Fibroblast of the aortic adventitia (primary cell): Measurements from ENCODE around the gene EFNA1. TPM values are rescaled to one million over a fixed set of nuclear protein-coding genes. Genes with fewer than 3 reads are reported as not detected.

Experiments used
- DNase-seq: peaks from one replicate; pipeline ENCODE4 v3.0.0-alpha.2; 2010; ENCODE audit warnings: low read depth
- H3K4me3 ChIP-seq: 2 replicates; pipeline ENCODE4 v1.5.1; 2011; ENCODE audit warnings: low read depth, mild to moderate bottlenecking, control low read depth, low read length, moderate library complexity
- total RNA-seq: library from RNA; depleted of rRNA; stranded (reverse); fragments of >200 nt; gene quantifications from 2 replicates; pipeline ENCODE4 v1.2.3, GENCODE V29; 2012; ENCODE audit warnings: low replicate concordance
- TF ChIP-seq, protein P1 (sequence below): IDR thresholded peaks from 2 replicates; pipeline ENCODE4 v1.5.1; 2011; ENCODE audit warnings: mild to moderate bottlenecking, low read length, control low read depth, inconsistent platforms; ENCODE audit not compliant: insufficient read depth

EFNA1 gene
- total RNA-seq, 1 donor = 0.54 TPM

DNA sequence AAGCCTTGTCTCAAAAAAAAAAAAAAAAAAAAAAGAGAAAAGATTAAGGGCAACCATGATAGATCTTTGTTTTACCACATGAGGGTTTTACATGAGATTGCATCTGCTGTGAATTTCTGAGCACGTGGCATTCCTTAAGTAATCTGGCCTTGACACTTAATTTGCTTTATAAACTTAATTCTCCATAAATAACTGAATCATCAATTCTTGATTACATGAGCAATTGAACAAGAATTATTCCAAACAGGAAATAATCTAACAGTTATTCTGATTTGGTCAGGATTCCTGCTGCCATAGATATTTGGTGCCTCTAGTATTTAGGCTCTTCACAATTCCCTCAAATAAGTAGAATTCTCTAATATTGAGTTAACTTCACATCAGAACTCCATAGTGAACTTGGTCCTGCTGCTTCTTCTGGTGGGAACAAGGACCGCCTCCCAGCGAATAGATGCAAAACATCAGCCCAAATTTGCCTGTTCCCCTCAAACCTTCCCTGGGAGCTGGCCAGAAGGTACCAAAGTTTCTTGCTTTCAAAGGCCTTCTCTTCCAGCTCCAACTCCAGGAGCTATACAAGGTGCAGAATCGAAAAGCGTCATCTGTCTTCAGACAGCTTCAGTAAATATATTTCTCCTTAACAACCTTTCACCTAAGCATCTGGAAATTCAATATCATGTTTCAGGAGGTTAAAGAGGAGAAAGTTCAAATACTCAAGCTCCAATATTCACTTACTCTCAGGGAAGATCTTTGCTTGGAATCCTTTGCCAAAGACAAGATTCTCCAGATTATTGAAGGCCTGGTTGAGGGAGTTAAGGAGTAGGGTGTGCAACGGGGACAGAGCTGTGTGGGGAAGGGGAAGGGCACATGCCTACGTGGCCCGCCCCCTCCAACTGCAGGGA, 44.4 kb downstream of the EFNA1 start:
- DNase-seq = no peak
- TF ChIP-seq, protein P1, sequence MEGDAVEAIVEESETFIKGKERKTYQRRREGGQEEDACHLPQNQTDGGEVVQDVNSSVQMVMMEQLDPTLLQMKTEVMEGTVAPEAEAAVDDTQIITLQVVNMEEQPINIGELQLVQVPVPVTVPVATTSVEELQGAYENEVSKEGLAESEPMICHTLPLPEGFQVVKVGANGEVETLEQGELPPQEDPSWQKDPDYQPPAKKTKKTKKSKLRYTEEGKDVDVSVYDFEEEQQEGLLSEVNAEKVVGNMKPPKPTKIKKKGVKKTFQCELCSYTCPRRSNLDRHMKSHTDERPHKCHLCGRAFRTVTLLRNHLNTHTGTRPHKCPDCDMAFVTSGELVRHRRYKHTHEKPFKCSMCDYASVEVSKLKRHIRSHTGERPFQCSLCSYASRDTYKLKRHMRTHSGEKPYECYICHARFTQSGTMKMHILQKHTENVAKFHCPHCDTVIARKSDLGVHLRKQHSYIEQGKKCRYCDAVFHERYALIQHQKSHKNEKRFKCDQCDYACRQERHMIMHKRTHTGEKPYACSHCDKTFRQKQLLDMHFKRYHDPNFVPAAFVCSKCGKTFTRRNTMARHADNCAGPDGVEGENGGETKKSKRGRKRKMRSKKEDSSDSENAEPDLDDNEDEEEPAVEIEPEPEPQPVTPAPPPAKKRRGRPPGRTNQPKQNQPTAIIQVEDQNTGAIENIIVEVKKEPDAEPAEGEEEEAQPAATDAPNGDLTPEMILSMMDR = no peak
- H3K4me3 ChIP-seq = peak overlapping the region; percentile 98

DNA sequence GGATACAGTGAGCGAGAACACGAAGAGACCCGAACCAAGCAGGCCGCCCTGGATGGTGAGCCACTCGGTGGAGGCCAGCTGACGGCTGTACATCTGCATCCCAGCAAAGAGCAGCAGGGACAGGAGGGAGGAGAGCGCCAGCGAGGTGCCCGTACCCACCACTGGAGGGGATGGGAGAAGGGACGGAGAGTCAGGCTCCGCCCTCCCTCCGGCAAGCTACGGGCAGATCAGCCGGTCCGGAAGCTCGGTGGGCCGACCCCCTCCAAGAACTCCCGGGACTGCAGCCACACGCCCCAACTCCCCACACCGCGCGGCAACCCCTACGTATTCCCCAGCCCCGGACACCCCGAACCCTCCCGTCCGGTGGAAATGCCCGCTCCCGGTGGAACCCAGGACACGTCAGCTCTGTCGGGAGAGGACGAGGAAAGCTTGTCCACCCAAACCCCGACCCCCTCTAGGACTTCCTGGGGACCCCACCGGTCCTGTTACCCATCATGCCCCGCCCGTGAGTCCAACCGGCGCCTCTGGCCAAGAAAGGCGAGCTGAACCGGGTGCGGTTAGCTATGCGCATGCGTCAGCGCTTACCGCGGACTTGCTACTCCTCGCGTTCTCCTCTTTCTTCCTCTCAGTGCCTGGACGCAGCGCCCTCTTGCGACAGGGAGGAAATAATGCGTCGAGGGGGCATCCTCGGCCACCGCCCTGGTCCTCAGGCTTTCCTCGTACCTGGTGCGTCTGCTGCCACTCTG, 45.2 kb downstream of the EFNA1 start, which contains the start of gene KRTCAP2:
KRTCAP2 (minus strand) TSS at position 573 of the 746 bp plus-strand sequence; CDS start at position 493, 80 bp downstream.
- H3K4me3 ChIP-seq = peak within 1 kb of the TSS; percentile 98
- peak; percentile 97 for DNase-seq
- TF ChIP-seq, protein P1 = peak; percentile 97

DNA sequence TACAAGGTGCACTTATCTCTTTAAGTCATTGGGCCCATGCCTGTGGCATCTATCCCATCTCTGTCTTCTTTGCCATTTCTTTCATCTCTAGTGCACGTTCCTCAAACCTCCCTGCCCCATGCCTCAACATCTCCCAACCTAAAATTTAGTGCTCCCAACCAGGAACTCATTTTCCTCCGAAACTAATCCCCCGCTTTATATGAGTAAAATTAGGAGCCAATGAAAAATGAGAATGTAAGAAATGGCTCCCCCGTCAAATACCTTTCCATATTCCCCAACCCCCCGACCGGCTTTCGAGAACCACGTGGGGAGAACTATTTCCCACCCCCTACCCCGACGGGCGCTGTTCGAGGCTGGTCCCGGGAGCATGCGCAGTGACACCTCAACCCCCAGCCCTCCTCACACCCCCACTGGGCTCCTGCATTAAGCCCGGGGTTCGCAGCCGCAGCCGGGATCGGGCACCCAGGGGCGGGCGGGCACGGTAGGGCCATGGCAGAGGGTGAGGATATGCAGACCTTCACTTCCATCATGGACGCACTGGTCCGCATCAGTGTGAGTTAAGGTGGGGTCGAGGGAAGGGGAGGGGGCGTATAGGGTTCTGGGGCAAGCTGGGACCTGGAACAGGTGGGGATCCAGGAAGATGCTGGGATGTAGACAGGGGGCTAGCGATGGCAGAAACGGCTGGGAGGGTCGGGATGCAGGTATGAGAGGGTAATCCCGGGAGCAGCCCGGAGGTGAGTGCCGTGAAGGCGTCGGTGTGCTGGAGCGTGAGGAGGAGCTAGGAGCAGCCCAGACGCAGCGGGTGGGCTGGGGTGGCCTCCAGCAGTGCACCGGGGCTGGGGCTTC, 46.0 kb downstream of the EFNA1 start, which contains the start of gene TRIM46:
TRIM46 (plus strand) TSS at position 372 of the 846 bp plus-strand sequence; CDS start at position 490, 118 bp downstream.
- DNase-seq = peak; percentile 54
- TF ChIP-seq, protein P1 = no peak
- H3K4me3 ChIP-seq = peak within 1 kb of the TSS; percentile 98

DNA sequence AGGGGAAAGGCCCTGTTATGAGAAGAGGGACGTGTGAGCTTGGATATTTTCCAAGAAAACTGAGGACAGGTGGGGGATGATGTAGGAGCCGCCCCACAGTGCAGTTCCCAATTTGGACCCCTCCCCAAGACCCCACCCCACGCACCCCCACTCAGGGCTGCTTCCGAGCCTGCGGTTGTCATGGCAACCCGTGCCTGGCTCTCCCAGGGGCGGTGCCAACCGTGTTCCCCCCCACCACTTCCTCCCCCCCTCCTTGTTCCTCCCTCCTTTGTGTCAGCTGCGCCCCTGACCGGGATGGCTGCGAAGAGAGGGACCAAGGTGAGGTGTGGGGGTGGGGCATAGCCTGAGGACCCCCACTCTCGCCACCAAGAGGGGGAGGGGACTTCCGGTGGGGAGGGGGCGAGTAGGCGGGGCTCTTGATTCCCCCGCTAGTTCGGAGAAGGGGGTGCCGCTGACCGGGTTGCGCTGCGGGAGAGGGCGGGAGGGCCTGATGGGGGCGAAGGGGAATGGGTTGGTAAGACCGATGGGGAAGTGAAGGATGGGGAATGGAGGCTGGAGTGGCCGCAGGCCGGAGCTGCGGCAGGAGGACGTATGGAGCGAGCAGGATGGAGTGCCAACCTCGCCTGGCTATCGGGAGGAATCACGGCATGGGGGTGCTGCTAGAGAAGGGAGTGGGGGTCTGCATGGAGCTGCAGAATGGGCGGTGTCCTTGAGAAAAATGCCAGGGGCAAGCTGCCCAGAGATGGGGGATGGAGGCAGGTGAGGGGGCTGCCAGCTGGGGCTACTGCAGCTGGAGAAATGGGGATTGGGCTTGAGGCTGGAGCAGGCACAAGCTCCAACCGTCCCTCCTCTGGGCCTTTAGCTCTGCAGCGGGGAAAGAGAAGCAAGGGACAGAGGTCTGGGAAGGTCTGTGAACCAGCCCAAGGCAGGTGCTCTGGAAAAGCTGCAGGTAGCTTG, 46.9 kb downstream of the EFNA1 start:
- DNase-seq = peak; percentile 28
- peak overlapping the region; percentile 98 for H3K4me3 ChIP-seq
- TF ChIP-seq, protein P1 = no peak

DNA sequence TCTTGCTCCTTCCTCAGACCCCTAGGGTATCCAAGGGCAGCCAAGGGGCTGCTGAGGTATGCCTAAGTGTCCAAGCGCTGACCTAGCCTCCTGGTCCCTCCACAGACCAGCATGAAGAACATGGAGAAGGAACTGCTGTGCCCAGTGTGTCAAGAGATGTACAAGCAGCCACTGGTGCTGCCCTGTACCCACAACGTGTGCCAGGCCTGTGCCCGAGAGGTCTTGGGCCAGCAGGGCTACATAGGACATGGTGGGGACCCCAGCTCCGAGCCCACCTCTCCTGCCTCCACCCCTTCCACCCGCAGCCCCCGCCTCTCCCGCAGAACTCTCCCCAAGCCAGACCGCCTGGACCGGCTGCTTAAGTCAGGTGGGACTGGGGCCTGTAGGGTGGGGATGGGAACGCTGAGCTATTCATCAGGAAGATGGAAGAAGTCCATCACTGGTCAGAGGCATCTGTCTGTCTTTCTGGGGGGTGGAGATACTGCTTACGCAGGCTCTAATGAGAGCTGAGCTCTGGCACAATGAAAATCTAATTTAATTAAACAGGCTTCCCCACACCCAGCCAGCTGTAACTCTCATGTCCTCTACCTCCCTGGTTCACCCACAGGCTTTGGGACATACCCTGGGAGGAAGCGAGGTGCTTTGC, 47.7 kb downstream of the EFNA1 start:
- no peak overlapping the region for H3K4me3 ChIP-seq
- TF ChIP-seq, protein P1 = no peak
- DNase-seq = no peak
